ENCODE results near the gene NDUFA5. TPM values are rescaled to one million over a fixed set of nuclear protein-coding genes. Genes with fewer than 3 reads are reported as not detected.

The NDUFA5 gene
- polyA plus RNA-seq, 1 donor (not counting 4 experiments of a cell fraction or from before 2014, with no cell fraction given): 36.9 TPM

- no peaks in the 10 kb centered on the region for H3K36me3 ChIP-seq (ENCODE audit: control insufficient read depth in 2 of 2, extremely low read depth in 1 of 2, insufficient read depth in 2 of 2, low read length in 2 of 2)
- no peaks in the 10 kb centered on the region for H3K4me1 ChIP-seq (ENCODE audit: control insufficient read depth, extremely low read depth, insufficient read depth, low read length)
- no peaks in the 10 kb centered on the region for H3K79me2 ChIP-seq (ENCODE audit: control insufficient read depth, insufficient read depth, low read length)
- H3K4me3 ChIP-seq (ENCODE audit: control insufficient read depth in 2 of 3, extremely low read depth in 1 of 3, insufficient read depth in 2 of 3, low read depth in 1 of 3, low read length in 3 of 3): no peak overlapping the region
- FAIRE-seq (no peak), DNase-seq (ENCODE audit: low read depth, low spot score) (no peak)
- H3K9ac ChIP-seq (ENCODE audit: control insufficient read depth, extremely low read depth, insufficient read depth, low read length): no peak overlapping the region
- H3K27me3 ChIP-seq (ENCODE audit: control insufficient read depth, extremely low read depth, insufficient read depth, low read length): no peaks in the 10 kb centered on the region
- dilution Hi-C loops (cut with MboI; ENCODE audit: extremely low pct_ligation_motif_present, low sequenced_read_pairs): no loop called here
- H3K27ac ChIP-seq (ENCODE audit: control insufficient read depth, insufficient read depth, low read length): no peak overlapping the region
- TF ChIP-seq CTCF (optimal IDR thresholded peaks at IDR 0.05 in 1 of 3, IDR thresholded peaks at IDR 0.05 in 1 of 3, conservative IDR thresholded peaks at IDR 0.05 in 1 of 3; ENCODE audit: extremely low read depth in 1 of 3, insufficient read depth in 2 of 3, low read length in 3 of 3): no peak
- no peak for TF ChIP-seq EZH2 (IDR thresholded peaks at IDR 0.05; ENCODE audit: low read length)
- H2AFZ ChIP-seq (ENCODE audit: control insufficient read depth, low read length): no peak overlapping the region
- no peaks in the 10 kb centered on the region for H4K20me1 ChIP-seq (ENCODE audit: control insufficient read depth, extremely low read depth, insufficient read depth, low read length)
- H3K9me3 ChIP-seq (ENCODE audit: control insufficient read depth, low read depth, low read length): no peaks in the 10 kb centered on the region
- no peaks in the 10 kb centered on the region for H3K9me1 ChIP-seq (ENCODE audit: control insufficient read depth, extremely low read depth, insufficient read depth, low read length)
- H3K4me2 ChIP-seq (ENCODE audit: control insufficient read depth, extremely low read depth, insufficient read depth, low read depth, low read length): no peak overlapping the region
Measured at GRCh38 chr7:123598657-123599056, 41.0 kb upstream of the NDUFA5 start.

- H4K20me1 ChIP-seq (ENCODE audit: control insufficient read depth, extremely low read depth, insufficient read depth, low read length): no peaks in the 10 kb centered on the region
- no peaks in the 10 kb centered on the region for H3K36me3 ChIP-seq (ENCODE audit: control insufficient read depth in 2 of 2, extremely low read depth in 1 of 2, insufficient read depth in 2 of 2, low read length in 2 of 2)
- no peaks in the 10 kb centered on the region for H3K79me2 ChIP-seq (ENCODE audit: control insufficient read depth, insufficient read depth, low read length)
- H3K9ac ChIP-seq (ENCODE audit: control insufficient read depth, extremely low read depth, insufficient read depth, low read length): no peak overlapping the region
- no peaks in the 10 kb centered on the region for H3K9me1 ChIP-seq (ENCODE audit: control insufficient read depth, extremely low read depth, insufficient read depth, low read length)
- H3K4me2 ChIP-seq (ENCODE audit: control insufficient read depth, extremely low read depth, insufficient read depth, low read depth, low read length): no peak overlapping the region
- no peaks in the 10 kb centered on the region for H3K4me1 ChIP-seq (ENCODE audit: control insufficient read depth, extremely low read depth, insufficient read depth, low read length)
- DNase-seq (ENCODE audit: low read depth, low spot score) (no peak), FAIRE-seq (no peak)
- no peak overlapping the region for H3K27ac ChIP-seq (ENCODE audit: control insufficient read depth, insufficient read depth, low read length)
- dilution Hi-C loops (cut with MboI; ENCODE audit: extremely low pct_ligation_motif_present, low sequenced_read_pairs): no loop called here
- no peak for TF ChIP-seq EZH2 (IDR thresholded peaks at IDR 0.05; ENCODE audit: low read length)
- TF ChIP-seq CTCF (optimal IDR thresholded peaks at IDR 0.05 in 1 of 3, IDR thresholded peaks at IDR 0.05 in 1 of 3, conservative IDR thresholded peaks at IDR 0.05 in 1 of 3; ENCODE audit: extremely low read depth in 1 of 3, insufficient read depth in 2 of 3, low read length in 3 of 3): no peak
- no peak overlapping the region for H3K4me3 ChIP-seq (ENCODE audit: control insufficient read depth in 2 of 3, extremely low read depth in 1 of 3, insufficient read depth in 2 of 3, low read depth in 1 of 3, low read length in 3 of 3)
- H3K9me3 ChIP-seq (ENCODE audit: control insufficient read depth, low read depth, low read length): no peaks in the 10 kb centered on the region
- no peaks in the 10 kb centered on the region for H3K27me3 ChIP-seq (ENCODE audit: control insufficient read depth, extremely low read depth, insufficient read depth, low read length)
- no peak overlapping the region for H2AFZ ChIP-seq (ENCODE audit: control insufficient read depth, low read length)
Measured at GRCh38 chr7:123594813-123595241, 37.2 kb upstream of the NDUFA5 start.
